Measurements from ENCODE around the gene DBT.

DNA sequence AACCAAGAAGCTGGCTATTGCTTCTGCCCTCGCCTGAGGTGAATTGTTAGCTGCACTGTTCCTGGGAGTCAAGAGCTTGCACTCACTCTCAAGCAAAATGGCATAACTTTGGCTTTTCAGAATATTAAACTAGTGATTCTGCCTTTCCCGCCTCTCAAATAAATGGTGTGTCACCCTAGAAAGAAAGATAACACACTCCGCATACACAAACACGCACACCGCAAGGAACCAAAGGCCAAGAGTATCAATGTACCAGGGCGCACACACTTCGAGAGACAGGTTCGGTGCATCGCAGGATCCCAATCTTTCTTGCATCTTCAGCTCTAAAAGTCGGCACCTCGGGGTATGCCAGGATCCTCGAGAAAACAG is 15.9 kb upstream of the DBT start:
- TF ChIP-seq, protein P1, sequence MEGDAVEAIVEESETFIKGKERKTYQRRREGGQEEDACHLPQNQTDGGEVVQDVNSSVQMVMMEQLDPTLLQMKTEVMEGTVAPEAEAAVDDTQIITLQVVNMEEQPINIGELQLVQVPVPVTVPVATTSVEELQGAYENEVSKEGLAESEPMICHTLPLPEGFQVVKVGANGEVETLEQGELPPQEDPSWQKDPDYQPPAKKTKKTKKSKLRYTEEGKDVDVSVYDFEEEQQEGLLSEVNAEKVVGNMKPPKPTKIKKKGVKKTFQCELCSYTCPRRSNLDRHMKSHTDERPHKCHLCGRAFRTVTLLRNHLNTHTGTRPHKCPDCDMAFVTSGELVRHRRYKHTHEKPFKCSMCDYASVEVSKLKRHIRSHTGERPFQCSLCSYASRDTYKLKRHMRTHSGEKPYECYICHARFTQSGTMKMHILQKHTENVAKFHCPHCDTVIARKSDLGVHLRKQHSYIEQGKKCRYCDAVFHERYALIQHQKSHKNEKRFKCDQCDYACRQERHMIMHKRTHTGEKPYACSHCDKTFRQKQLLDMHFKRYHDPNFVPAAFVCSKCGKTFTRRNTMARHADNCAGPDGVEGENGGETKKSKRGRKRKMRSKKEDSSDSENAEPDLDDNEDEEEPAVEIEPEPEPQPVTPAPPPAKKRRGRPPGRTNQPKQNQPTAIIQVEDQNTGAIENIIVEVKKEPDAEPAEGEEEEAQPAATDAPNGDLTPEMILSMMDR (IDR thresholded peaks at IDR 0.05; ENCODE audit: low read length), result no peak
- TF ChIP-seq EZH2phosphoT487 (IDR thresholded peaks at IDR 0.05; ENCODE audit: low read length), result no peak
